Small intestine (tissue), 7 donors: Measurements from ENCODE around the gene NDUFA13. TPM values are rescaled to one million over a fixed set of nuclear protein-coding genes. Genes with fewer than 3 reads are reported as not detected.

ENCODE experiments used
- DNase-seq, 2 donors: peaks; one replicate each; pipeline versions ENCODE4 v3.0.0 to v3.0.0-alpha.2; 2013
- FAIRE-seq: peaks from 2 replicates; lab custom pipeline; 2012; peaks lifted over from hg19 to GRCh38; lab: Jason Lieb, UNC
- H3K27ac ChIP-seq, 3 donors: one replicate each; pipeline ENCODE4 v1.5.1; 2013; ENCODE audit warnings: low read length in 2 of 3, mild to moderate bottlenecking in 2 of 3, control low read depth in 1 of 3, inconsistent platforms in 1 of 3, low read depth in 1 of 3, moderate library complexity in 1 of 3
- H3K27me3 ChIP-seq, 3 donors: one replicate each; pipeline ENCODE4 v1.6.1; 2013; ENCODE audit warnings: low read length in 3 of 3, inconsistent platforms in 1 of 3; ENCODE audit not compliant: control insufficient read depth in 3 of 3, insufficient read depth in 3 of 3
- H3K36me3 ChIP-seq, 3 donors: one replicate each; pipeline ENCODE4 v1.6.1; 2013; ENCODE audit warnings: low read length in 3 of 3, inconsistent platforms in 1 of 3, low read depth in 1 of 3, mild to moderate bottlenecking in 1 of 3, moderate library complexity in 1 of 3; ENCODE audit not compliant: control insufficient read depth in 3 of 3, insufficient read depth in 2 of 3
- H3K4me1 ChIP-seq, 3 donors: one replicate each; pipeline ENCODE4 v1.6.1; 2013; ENCODE audit warnings: low read length in 2 of 3, inconsistent platforms in 1 of 3, low read depth in 1 of 3, mild to moderate bottlenecking in 1 of 3, moderate library complexity in 1 of 3; ENCODE audit not compliant: control insufficient read depth in 3 of 3, insufficient read depth in 2 of 3
- H3K4me3 ChIP-seq, 3 donors: one replicate each; pipeline ENCODE4 v1.5.1; 2013; ENCODE audit warnings: low read length in 3 of 3, control low read depth in 1 of 3, inconsistent platforms in 1 of 3, low read depth in 1 of 3, mild to moderate bottlenecking in 1 of 3, moderate library complexity in 1 of 3
- H3K9me3 ChIP-seq, 2 donors: one replicate each; pipeline ENCODE4 v1.6.1; 2013; ENCODE audit warnings: low read depth in 1 of 2, low read length in 1 of 2; ENCODE audit not compliant: control insufficient read depth in 2 of 2, insufficient read depth in 1 of 2
- WGBS, 3 donors: extraction: QIAGEN DNeasy Blood & Tissue Kit; methylation state at CpG; one replicate each; pipeline ENCODE4 v1.1.7; 2013; 5-methylcytosine and 5-hydroxymethylcytosine counted together
- polyA plus RNA-seq, 4 donors: library from polyadenylated mRNA; stranded (reverse) in 3 of 4; unstranded in 1 of 4; fragments of 200-250 nt in 3 of 4; fragments of 120-200 nt in 1 of 4; gene quantifications; one replicate each; pipeline versions ENCODE4 v1.2.1 to v1.2.3, GENCODE V29; 2013
- donor health status: healthy with polysubstance abuse.
- donor health status: control.
- donor health status: control.
- donor health status: Bipolar disorder and iron deficiency.
- donor health status: healthy.

The NDUFA13 gene
- polyA plus RNA-seq, 4 donors = 203 to 344 (median 339) TPM

- 3 to 7% (median 4%) methylated on average over 39 to 56 of the region's 56 CpGs for WGBS, 3 donors
Measured at GRCh38 chr19:19538061-19538784, 22.2 kb downstream of the NDUFA13 start, which contains the start of gene CILP2. TSS of gene CILP2 (plus strand) at chr19:19538265. CDS start at chr19:19538350, 85 bp downstream.

GRCh38 chr19:19538785-19539166 lies 22.8 kb downstream of the NDUFA13 start:
- Histone ChIP-seq H3K4me3 (no peak overlapping the region), H3K27me3 (peaks cover 3 to 51% (median 5%) of the 10 kb centered on the region in 3 donors), H3K36me3 (no peaks in the 10 kb centered on the region), H3K4me1 (peaks cover 2 to 7% (median 5%) of the 10 kb centered on the region in 3 donors), H3K27ac (no peak overlapping the region), H3K9me3 (no peaks in the 10 kb centered on the region)
- DNase-seq (no peak), FAIRE-seq (no peak)
- WGBS, 3 donors = 18 to 31% (median 22%) methylated on average over 7 of the region's 7 CpGs

More at GRCh38 chr19:19538061-19538784, 22.2 kb downstream of the NDUFA13 start, which contains the start of gene CILP2:
- Histone ChIP-seq H3K27ac (no peak within 1 kb of the TSS), H3K36me3 (no peaks in the 10 kb centered on the region), H3K27me3 (peaks cover 3 to 51% (median 5%) of the 10 kb centered on the region in 3 donors), H3K9me3 (no peaks in the 10 kb centered on the region), H3K4me3 (peak within 1 kb of the TSS in 1 of 3 donors; percentile 14), H3K4me1 (peaks cover 2 to 7% (median 5%) of the 10 kb centered on the region in 3 donors)
- FAIRE-seq (no peak), DNase-seq (peak in 1 of 2 donors; percentile 45)

- no peak overlapping the region for H3K4me3 ChIP-seq
- no peak for FAIRE-seq
- no peaks in the 10 kb centered on the region for H3K36me3 ChIP-seq
- peaks cover 2 to 7% (median 5%) of the 10 kb centered on the region in 3 donors for H3K4me1 ChIP-seq
- H3K27me3 ChIP-seq = peaks cover 3 to 51% (median 5%) of the 10 kb centered on the region in 3 donors
- DNase-seq = no peak
- no peaks in the 10 kb centered on the region for H3K9me3 ChIP-seq
- 23 to 40% (median 33%) methylated on average over 19 of the region's 19 CpGs for WGBS, 3 donors
- no peak overlapping the region for H3K27ac ChIP-seq
Measured at GRCh38 chr19:19539698-19540063, 23.7 kb downstream of the NDUFA13 start.

- Histone ChIP-seq H3K27ac (no peak overlapping the region), H3K4me3 (no peak overlapping the region), H3K36me3 (no peaks in the 10 kb centered on the region), H3K27me3 (peaks cover 3 to 51% (median 5%) of the 10 kb centered on the region in 3 donors), H3K9me3 (no peaks in the 10 kb centered on the region), H3K4me1 (peaks cover 2 to 7% (median 5%) of the 10 kb centered on the region in 3 donors)
- DNase-seq = peak; percentile 69 to 84
- 11 to 40% (median 27%) methylated on average over 44 to 74 of the region's 74 CpGs for WGBS, 3 donors
- FAIRE-seq = no peak
Measured at GRCh38 chr19:19540064-19540714, 24.2 kb downstream of the NDUFA13 start.

GRCh38 chr19:19540715-19541515 lies 24.9 kb downstream of the NDUFA13 start:
- WGBS, 3 donors = 4 to 6% (median 5%) methylated on average over 35 to 45 of the region's 45 CpGs
- Histone ChIP-seq H3K27me3 (peaks cover 3 to 51% (median 5%) of the 10 kb centered on the region in 3 donors), H3K36me3 (no peaks in the 10 kb centered on the region), H3K27ac (no peak overlapping the region), H3K4me1 (peaks cover 2 to 7% (median 5%) of the 10 kb centered on the region in 3 donors), H3K9me3 (no peaks in the 10 kb centered on the region), H3K4me3 (peak overlapping the region in 1 of 3 donors; percentile 39)
- FAIRE-seq = no peak
- DNase-seq = peak; percentile 44 to 46

GRCh38 chr19:19541616-19542015 lies 25.6 kb downstream of the NDUFA13 start:
- no peak overlapping the region for H3K4me3 ChIP-seq
- no peak for FAIRE-seq
- no peaks in the 10 kb centered on the region for H3K36me3 ChIP-seq
- no peak for DNase-seq
- no peak overlapping the region for H3K27ac ChIP-seq
- H3K27me3 ChIP-seq = peaks cover 3 to 48% (median 5%) of the 10 kb centered on the region in 3 donors
- WGBS, 3 donors = 66 to 81% (median 78%) methylated on average over 15 to 16 of the region's 16 CpGs
- peaks cover 2 to 7% (median 5%) of the 10 kb centered on the region in 3 donors for H3K4me1 ChIP-seq
- H3K9me3 ChIP-seq = no peaks in the 10 kb centered on the region

GRCh38 chr19:19542507-19542906 lies 26.5 kb downstream of the NDUFA13 start:
- 76 to 81% (median 79%) methylated on average over 12 of the region's 12 CpGs for WGBS, 3 donors
- Histone ChIP-seq H3K4me1 (peaks cover 2 to 7% (median 3%) of the 10 kb centered on the region in 3 donors), H3K36me3 (no peaks in the 10 kb centered on the region), H3K27me3 (peaks cover 3 to 41% (median 5%) of the 10 kb centered on the region in 3 donors), H3K9me3 (no peaks in the 10 kb centered on the region), H3K4me3 (no peak overlapping the region), H3K27ac (no peak overlapping the region)
- FAIRE-seq = no peak
- DNase-seq = no peak

GRCh38 chr19:19543101-19543500 lies 27.1 kb downstream of the NDUFA13 start:
- Histone ChIP-seq H3K36me3 (no peaks in the 10 kb centered on the region), H3K9me3 (no peaks in the 10 kb centered on the region), H3K4me1 (peaks cover 2 to 7% (median 2%) of the 10 kb centered on the region in 3 donors), H3K4me3 (no peak overlapping the region), H3K27ac (no peak overlapping the region), H3K27me3 (peaks cover 1 to 35% (median 3%) of the 10 kb centered on the region in 3 donors)
- 89 to 95% (median 91%) methylated on average over 10 to 13 of the region's 13 CpGs for WGBS, 3 donors
- DNase-seq = no peak
- FAIRE-seq = no peak
